Ramos (cell line): Measurements from ENCODE around the gene RNPEP.
"Not testable (repeated sequence)": the region's sequence is repeated elsewhere in the genome, so short reads cannot be mapped to it uniquely, and the experiment has no call there.

ENCODE experiments used
- in situ Hi-C: fragments of 300-500 bp; cut with MboI; formaldehyde crosslinking; loops from one replicate; pipeline ENCODE4 v1.14.3; 2022; ENCODE audit warnings: low sequenced_read_pairs; ENCODE audit not compliant: unreplicated experiment

The RNPEP gene

GRCh38 chr1:201955729-201956143 is 26.7 kb upstream of the RNPEP start:
- in situ Hi-C loops, result no loop called here

DNA sequence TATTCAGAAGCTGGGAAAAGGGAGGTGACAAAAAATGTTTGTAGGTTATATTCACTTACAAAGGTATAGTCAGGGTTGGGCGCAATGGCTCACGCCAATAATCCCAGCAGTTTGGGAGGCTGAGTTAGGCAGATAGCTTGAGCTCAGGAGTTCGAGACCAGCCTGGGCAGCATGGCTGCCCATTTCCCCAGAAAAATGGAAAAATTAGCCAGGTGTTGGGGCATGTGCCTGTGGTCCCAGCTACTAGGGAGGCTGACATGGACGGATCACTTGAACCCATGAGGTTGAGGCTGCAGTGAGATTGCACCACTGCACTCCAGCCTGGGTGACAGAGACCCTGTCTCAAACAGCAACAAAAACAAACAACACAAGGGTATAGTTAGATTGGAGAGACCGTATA is 24.1 kb upstream of the RNPEP start:
- in situ Hi-C loops, result no loop called here

DNA sequence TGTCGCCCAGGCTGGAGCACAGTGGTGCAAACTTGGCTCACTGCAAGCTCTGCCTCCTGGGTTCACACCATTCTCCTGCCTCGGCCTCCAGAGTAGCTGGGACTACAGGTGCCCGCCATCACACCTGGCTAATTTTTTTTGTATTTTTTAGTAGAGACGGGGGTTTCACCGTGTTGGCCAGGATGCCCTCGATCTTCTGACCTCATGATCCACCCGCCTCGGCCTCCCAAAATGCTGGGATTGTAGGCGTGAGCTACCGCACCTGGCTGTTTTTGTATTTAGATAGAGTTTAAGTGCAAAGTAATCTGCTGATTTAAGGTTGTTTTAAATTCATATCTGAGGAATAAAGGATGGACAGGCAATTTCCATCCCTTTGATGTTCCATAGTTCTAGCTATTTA is 20.1 kb upstream of the RNPEP start:
- in situ Hi-C loops, result not testable (repeated sequence)

- in situ Hi-C loops, result no loop called here
Observed at GRCh38 chr1:201964261-201964660, 18.2 kb upstream of the RNPEP start.

- in situ Hi-C loops, result no loop called here
Observed at GRCh38 chr1:201966171-201966570, 16.3 kb upstream of the RNPEP start.

DNA sequence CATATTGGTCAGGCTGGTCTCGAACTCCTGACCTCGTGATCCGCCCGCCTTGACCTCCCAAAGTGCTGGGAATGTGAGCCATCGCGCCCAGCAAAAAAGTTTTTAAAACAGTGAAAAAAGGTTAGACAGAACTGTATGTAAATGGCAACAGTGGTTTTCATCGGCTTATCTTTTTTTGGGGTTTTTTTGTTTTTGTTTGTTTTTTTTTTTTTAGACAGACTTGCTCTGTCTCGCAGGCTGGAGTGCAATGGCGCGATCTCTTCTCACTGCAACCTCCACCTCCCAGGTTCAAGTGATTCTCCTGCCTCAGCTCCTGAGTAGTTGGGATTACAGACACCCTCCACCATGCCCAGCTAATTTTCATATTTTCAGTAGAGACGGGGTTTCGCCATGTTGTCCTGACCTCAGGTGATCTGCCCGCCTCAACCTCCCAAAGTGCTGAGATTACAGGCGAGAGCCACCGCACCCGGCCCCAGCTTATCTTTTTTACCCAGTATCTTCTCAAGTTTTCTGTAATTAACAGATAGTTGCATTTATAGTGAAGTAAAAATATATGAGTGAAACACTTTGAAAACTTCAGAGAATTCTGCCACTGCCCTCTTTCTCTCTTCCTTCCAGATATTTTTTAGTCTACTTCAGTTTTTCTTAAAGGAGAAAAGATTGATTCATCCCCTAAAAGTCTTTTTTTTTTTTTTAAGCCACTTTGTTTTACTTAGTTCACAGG is 14.1 kb upstream of the RNPEP start:
- in situ Hi-C loops, result no loop called here

DNA sequence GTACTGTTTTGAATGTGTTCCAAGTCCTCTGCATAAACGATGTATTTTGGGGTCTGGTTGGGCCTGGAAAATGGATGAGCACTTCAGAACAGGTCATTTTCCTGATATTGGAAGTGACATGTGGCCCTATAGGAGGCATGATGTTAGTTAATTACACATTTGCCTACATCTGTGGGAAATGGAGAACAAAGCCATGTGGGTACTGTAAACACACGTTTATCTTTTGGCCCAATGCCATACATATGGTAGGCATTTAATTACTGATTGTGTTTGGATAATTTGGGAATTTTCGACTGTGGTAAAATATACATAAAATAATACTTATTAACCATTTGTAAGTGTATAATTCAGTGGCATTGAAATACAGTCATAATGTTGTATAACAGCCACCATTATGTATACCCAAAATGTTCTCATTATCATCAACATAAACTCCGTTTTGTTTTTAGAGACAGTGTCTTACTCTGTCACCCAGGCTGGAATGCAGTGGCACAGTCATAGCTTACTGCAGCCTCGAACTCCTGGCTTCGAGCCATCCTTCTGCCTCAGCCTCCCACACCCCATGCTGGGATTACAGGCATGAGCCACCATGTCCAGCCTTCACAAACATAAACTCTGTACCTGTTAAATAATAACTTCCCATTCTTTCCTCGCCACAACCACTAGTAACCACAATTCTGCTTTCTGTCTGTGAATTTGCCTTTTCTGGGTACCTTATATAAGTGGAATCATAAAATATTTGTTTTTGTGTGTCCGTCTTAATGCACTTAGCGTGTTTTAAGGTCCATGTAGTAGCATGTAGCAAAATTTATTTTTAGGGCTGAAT is 11.9 kb upstream of the RNPEP start:
- in situ Hi-C loops, result loop anchor here (5.0 kb wide), 1 partner anchor 73 kb away; no protein-coding TSS in a partner anchor

- in situ Hi-C loops, result no loop called here
Observed at GRCh38 chr1:201982082-201982622, 296 bp upstream of the RNPEP start.

- in situ Hi-C loops, result no loop called here
Observed at GRCh38 chr1:201983380-201983805, 945 bp downstream of the RNPEP start.

GRCh38 chr1:201984446-201984845 is 2.0 kb downstream of the RNPEP start:
- in situ Hi-C loops, result no loop called here

DNA sequence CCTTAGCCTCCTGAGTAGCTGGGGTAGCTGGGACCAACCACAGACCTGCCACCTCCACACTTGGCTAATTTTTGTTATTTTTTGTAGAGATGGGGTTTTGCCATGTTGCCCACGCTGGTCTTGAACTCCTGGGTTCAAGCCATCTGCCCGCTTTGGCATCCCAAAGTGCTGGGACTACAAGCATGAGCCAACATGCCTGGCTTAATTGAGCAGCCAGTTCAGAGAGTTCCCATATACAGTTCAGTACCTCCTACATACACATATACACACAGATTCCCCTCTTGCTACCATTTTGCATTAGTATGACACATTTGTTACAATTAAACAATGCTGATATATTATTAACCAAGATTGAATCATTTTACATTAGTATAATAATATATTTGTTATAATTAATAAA is 2.9 kb downstream of the RNPEP start:
- in situ Hi-C loops, result no loop called here

- in situ Hi-C loops, result no loop called here
Observed at GRCh38 chr1:201988601-201989000, 6.2 kb downstream of the RNPEP start.

DNA sequence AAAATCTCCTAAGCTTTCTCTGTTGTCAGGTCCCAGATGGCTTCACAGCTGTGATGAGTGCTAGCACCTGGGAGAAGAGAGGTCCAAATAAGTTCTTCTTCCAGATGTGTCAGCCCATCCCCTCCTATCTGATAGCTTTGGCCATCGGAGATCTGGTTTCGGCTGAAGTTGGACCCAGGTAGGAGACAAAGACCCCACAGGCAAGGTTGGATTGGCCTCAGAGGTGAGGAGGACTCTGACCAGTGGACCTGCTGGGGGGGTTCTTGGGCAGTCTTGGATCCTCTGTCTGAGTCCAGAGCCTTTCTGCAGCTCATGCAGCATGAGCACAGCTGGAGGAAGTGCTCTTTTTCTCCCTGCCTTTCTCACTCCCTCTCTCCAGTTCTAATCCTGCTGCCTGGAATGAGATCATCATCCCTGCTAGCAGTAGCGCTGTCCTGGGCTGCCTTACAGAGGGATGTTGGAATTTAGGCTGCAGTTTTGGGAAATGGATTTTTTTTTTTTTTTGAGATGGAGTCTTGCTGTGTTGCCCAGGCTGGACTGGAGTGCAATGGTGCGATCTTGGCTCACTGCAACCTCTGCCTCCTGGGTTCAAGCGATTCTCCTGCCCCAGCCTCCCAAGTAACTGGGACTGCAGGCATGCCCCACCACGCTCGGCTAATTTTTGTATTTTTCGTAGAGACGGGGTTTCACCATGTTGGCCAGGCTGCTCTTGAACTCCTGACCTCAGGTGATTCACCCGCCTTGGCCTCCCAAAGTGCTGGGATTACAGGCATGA is 7.1 kb downstream of the RNPEP start:
- in situ Hi-C loops, result no loop called here

DNA sequence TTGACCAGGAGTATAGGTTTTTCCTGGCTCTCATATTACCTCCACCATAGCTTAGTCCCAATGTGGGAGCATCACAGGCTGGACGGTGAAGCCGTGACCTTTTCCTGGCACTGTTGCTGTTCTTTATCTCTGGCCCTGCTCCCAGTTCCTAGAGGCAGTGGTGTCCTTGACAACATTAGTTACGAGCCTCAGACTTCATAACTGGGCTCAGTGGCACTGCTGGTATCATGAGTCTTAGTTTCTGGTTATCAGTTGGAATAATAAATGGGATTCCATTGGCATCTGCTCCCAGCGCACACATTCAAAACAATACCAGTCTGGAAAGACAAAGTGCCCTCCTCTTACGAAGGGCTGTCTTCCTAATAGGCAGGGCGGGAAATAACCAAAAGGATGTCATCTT is 8.0 kb downstream of the RNPEP start:
- in situ Hi-C loops, result no loop called here

GRCh38 chr1:201999625-202000238 is 17.3 kb downstream of the RNPEP start:
- in situ Hi-C loops, result loop anchor here (25.0 kb wide), 1 partner anchor 113 kb away; the partner anchor contains the start of gene GPR37L1

GRCh38 chr1:202002507-202002906 is 20.1 kb downstream of the RNPEP start:
- in situ Hi-C loops, result loop anchor here (25.0 kb wide), 1 partner anchor 110 kb away; the partner anchor contains the start of gene GPR37L1

GRCh38 chr1:202004711-202005110 is 22.3 kb downstream of the RNPEP start:
- in situ Hi-C loops, result loop anchor here (25.0 kb wide), 1 partner anchor 108 kb away; the partner anchor contains the start of gene GPR37L1

DNA sequence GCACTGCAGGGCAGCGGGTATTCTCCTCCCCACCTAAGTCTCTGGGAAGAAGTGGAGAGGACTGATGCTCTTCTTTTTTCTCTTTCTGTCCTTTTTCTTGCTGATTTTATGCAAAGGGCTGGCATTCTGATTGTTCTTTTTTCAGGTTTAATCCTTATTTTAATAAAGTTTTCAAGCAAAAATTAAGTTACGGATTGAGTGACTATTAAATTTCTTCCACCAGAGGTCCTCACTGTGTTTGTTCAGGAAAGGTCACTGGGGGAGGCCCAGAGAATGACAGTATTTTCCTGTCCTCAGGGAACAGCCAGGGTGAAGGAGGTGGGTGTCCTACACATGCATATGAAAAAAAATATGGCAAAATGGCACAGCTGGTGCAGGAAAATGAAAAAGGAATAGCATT is 23.5 kb downstream of the RNPEP start:
- in situ Hi-C loops, result loop anchor here (25.0 kb wide), 1 partner anchor 106 kb away; the partner anchor contains the start of gene GPR37L1

- in situ Hi-C loops, result loop anchor here (25.0 kb wide), 1 partner anchor 105 kb away; the partner anchor contains the start of gene GPR37L1
Observed at GRCh38 chr1:202007304-202007703, 24.9 kb downstream of the RNPEP start.
